Myocyte (in vitro differentiated cells): ENCODE data around the gene TRERF1. TPM values are rescaled to one million over a fixed set of nuclear protein-coding genes. Genes with fewer than 3 reads are reported as not detected.

Experiments used
- DNase-seq: peaks from one replicate; pipeline ENCODE4 v3.0.0-alpha.2; 2012; ENCODE audit warnings: low read depth
- total RNA-seq: library from RNA; depleted of rRNA; stranded (reverse); fragments of >200 nt; gene quantifications from 2 replicates; pipeline ENCODE4 v1.2.3, GENCODE V29; 2014

Gene TRERF1
- total RNA-seq, 1 donor from 2014 or later, result 1.6 TPM

GRCh38 chr6:42257063-42257462 is 194.7 kb downstream of the TRERF1 start:
- DNase-seq, result no peak

GRCh38 chr6:42255050-42255449 is 196.7 kb downstream of the TRERF1 start:
- no peak for DNase-seq

- DNase-seq, result no peak
These were observed 197.2 kb downstream of the TRERF1 start for GRCh38 chr6:42254505-42254904.

GRCh38 chr6:42251911-42252637 is 199.7 kb downstream of the TRERF1 start:
- DNase-seq, result no peak

DNA sequence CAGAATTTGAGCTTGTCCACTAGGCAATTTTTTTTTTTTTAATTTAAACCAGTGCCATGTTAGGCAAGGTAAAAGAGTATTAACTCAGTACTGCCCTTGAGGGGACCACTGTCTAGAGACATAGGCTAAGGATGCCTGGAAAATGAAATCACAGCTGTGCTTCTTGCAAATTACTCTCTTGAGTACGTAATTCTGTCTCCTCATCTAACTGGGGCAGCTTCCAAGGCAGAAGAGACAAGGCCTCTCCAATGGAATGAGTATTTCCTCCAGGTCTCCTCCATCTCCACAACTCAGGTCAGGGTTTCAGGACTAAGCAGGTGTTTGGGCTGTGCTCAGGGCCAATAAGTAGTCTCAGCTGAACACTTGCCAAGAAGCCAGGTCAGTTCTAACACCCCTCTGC is 200.2 kb downstream of the TRERF1 start:
- no peak for DNase-seq

DNA sequence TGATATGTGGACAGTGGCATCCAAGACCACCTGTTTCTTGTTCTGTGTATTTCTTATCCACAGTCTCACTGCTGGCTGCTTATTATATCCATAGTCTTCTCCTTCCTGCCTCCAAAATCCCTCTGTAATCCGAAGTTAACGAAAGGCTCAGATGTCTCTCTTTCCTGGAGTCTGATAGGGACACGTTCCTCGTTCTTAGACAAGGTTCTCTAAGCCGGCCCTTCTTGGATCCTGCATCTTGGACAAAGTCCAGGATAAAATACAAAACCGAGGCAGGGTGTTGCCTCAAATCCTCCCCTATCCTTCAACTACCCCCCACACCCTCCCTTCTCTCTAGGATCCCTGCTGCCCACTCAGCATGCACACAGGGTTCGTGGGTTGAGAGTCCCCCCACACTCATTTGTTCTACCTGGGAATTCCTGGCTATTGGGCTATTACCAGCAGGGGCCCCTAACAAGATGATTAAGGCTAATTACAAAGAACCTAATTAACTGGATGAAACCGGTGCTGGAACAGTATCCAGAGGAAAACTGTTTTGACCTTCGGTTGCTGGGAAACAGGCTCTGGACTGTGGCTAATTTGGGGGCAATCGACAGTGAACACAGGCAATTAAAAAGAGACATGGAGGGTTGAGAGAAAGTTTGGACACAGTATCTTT is 201.3 kb downstream of the TRERF1 start:
- no peak for DNase-seq

DNA sequence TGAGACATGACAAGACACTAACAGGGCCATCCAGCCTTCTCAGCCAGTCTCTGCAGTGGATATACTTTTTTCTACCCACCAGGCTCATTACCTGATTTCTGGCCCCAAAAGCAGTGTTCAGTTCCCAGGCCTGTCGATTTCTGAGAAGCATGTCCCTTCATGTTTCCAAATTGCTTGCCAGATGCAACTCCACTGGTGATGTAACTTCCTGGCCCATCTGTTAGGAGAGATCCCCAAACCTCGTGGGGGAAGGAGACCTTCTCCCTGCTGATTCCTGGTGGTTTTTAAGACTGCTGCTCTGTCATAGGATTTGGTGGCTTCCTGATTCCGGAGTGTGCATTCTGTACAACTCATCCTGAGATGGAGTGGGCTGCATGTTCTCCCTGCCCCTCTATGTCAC is 202.4 kb downstream of the TRERF1 start:
- peak; percentile 24 for DNase-seq

- DNase-seq, result no peak
These were observed 208.7 kb downstream of the TRERF1 start for GRCh38 chr6:42243046-42243445.

- DNase-seq, result no peak
These were observed 209.8 kb downstream of the TRERF1 start for GRCh38 chr6:42241915-42242314.

DNA sequence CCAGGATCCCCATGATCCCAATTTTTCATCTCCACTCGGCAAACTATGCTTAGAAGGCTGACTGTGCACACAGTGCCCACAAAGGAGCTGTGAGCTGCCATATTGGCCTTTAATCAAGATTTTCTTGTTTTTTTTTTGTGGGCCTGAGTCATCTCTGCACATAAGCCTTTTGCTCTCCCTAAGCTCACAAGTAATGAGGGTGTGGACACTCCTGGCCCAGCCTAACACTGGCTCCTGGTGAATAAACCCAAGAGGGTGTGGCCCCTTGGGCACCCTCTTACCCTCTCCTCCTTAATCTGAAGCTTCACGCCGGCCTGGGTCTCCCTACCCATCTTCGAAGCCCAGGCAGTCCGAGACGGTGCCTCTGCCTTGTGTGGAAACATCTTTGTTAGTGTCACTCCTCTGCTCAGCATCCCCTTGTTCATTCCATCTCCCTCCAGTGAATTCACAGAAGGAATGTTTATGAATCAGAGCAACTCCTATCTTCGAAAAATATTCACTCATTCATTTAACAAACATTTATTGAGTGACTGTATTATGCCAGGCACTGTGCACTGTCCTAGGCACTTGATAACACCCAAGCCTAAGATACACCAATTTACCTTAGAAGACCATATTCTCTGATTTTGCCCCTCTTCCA is 211.9 kb downstream of the TRERF1 start:
- no peak for DNase-seq

DNA sequence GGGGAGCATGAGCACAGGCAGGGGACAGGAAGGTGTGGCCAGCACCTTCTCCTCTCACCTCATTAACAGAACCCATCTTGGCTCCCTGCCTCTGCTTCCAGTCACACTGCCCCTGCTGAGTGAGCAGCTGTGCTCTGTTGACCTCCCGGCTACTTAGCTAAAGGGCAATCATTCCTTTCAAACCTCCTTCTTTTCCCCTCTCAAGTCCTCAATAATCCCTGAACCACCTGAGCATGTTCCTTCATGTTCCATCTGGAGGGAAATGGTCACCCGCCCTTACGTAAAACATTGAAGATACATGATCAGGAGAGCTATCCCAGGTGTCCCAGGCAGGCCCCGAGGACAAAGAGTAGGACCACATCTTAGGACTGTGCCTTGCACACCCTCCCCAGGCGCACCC is 212.4 kb downstream of the TRERF1 start:
- DNase-seq, result peak; percentile 32

DNA sequence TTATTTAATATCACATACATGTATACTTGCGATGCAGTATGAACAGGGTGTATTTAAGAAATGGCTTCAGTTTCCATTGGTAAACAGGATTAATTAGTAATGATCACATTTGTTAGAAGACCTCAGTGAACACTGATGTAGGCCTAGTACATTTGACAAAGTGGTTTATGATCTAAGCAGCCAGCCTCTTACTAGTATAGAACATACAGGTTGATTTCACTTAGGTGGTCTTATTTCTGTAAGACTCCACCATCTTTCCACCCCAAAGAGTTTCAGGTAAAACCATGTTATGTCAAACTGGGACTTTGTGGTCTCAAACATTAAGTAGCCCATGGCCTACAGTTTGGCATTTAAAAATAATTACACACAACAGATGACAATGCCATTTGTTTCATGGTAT is 213.9 kb downstream of the TRERF1 start:
- DNase-seq, result no peak

DNA sequence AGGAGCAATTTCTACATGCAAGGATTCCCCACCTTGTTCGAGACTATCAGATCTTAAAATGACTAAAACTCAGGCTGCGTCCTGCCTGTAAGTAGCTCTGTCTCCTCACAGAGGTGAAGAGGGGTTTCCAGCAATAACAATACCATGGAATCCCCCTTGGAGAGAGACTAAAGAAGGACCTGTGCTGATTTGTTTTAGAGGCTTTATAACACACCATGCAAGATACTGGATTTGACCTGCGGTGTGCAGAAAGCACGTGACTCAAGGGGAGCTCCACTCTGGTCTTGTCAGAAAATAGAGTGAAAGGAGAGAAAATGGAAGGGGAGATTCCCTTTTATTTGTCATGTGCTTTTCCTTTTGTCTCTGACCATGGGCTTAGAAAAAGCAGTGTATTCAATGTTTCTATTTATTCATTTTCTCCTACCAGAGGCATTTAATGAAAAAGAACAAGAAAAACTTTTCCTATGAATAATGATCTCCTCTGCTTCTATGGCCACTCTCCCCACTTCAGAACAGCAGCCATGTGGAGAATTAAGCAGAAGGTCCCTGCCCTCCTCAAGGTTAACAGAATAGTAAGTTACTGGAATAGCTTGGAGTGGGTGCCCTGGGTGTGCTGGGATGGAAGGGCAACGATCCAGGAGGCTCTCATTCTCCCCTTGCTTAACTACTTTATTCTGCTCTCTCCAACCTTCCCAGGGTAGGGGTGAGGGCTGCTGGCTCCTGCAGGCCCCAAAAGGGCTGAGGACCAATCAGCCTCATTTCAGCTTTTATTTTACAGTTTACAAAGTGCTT is 214.8 kb downstream of the TRERF1 start:
- no peak for DNase-seq

DNA sequence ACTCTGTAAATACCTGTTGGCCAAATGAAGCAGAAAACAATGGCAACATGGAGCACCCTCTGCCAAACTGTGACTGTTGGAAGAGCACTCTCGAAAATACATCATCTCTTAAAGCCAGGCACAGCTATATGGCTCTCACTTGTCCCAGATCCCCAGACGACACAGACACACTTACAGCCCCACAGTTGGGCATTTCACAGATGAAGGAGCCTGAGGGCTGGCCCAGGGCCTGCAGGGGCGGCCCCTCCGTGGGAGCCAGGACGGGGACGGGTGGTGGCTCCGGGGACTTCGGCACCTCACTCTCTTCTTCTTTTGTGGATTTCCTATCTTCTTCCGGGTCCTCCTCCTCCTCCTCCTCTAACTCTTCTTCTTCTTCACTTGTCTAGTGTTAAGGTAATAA is 215.7 kb downstream of the TRERF1 start:
- DNase-seq, result no peak

GRCh38 chr6:42232035-42232434 is 219.7 kb downstream of the TRERF1 start:
- no peak for DNase-seq

- no peak for DNase-seq
These were observed 221.1 kb downstream of the TRERF1 start for GRCh38 chr6:42230345-42231321.

- no peak for DNase-seq
These were observed 222.1 kb downstream of the TRERF1 start for GRCh38 chr6:42229506-42230119.

DNA sequence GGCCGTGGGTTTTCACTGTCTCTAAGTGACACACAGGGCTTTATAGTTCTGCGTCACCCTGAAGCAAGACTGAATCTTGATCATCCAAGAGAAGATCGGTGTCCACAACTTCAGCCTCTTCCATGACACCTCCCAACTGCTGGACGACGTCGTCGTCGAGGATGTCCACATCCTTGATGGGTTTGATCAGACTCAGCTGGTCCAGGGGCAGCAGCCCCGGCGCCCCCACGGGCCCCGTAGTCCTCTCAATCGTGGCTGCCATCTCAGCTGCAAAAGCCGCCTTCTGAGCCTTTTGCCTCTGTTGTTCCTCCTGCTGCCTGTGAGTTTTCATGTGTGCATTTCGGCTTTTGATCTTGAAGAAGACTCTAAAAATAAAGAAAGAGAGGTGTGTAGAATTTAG is 223.4 kb downstream of the TRERF1 start:
- DNase-seq, result no peak

DNA sequence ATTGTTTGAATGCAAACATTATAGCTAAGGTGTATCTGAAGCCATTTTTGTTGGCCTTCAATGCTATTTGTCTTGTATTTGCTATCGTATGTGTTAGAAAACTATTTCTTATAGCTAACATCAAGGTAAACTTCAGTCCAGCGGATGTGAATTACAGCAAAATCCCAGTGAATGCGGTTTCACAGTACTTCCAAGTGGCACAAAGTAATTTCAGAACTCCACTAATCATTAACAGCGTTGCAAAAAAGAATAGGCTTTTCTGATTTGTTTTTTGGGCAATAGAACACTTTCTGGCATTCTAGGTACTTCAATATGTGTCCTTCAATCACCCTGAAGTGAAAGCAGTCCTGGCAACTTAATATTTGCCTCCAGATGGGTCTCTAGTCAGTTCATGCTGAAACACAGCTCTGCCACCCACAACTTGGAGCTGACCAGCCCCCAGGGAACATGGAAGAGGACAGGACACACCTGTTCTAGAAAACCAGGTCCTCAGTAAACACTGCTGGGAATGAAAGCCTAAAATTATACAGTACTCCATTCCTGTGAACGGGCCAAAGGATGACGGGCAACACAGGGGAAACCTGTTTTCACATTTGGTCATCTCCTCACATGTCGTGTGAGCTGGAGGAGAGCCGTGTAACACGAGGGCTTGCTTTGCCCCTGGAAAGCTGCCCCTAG is 224.4 kb downstream of the TRERF1 start:
- no peak for DNase-seq
